Muscle of back (tissue), 11 donors: Measurements from ENCODE around the gene CCL13. TPM values are rescaled to one million over a fixed set of nuclear protein-coding genes. Genes with fewer than 3 reads are reported as not detected.

ENCODE experiments used
- DNase-seq, 3 donors: peaks; one replicate each; pipeline versions ENCODE4 v3.0.0 to v3.0.0-alpha.2; 2013
- polyA plus RNA-seq, 10 donors: library from polyadenylated mRNA; unstranded; fragments of 120-200 nt; gene quantifications; one replicate each; pipeline ENCODE4 v1.2.1, GENCODE V29; 2013; ENCODE audit not compliant: insufficient read length in 10 of 10

The CCL13 gene
- polyA plus RNA-seq, 10 donors = 0.68 to 2.1 (median 1.3) TPM; not detected in 2

- peak; percentile 79 to 93 (median 86) for DNase-seq
Observed at GRCh38 chr17:34361478-34362061, 5.3 kb downstream of the CCL13 start.

DNA sequence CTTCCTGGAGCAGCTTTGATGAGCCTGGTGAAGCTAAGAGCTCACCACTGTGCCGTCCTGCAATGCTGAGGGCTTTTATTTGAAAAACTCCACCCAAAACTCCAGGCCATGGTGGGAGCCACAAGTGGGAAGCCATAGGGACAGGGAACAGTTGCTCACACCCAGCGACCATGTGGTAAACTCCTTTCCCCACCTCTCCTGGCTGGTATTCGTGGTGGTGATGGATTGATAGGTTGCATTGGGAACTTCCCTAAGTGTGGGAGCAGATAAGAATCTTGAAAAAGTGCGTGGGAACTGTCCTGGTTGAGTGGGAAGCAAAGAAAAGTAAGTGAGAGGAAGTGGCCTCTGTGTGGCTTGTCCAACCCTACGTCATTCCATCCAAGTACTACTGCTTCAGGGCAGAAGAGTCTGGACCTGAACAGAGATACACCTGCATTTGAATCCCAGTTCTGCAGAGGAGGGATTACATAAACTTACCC, 6.9 kb downstream of the CCL13 start, which contains the start of gene CCL1:
Gene CCL1, minus strand, starts transcription at position 51 of the 479 bp plus-strand sequence. CDS start 72 bp downstream, outside the sequence.
- no peak for DNase-seq

DNA sequence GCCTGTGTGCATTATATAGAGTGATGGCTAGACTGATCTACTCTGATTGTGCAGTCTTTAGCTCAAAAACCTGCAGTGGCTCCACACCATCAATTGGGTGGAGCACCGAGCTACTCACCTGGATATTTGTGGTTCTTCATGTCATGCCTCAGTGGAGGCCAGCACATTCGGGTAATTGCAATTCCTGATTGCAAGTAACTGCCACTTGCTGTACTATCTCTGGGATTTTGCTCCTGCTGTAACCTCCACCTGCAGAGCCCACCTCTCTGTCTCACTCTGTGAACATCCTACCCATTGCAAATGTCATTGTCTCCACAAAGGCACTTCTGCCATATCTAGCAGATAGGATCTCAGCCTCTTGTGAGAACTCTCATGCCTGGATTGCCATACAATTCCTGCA, 8.5 kb downstream of the CCL13 start:
- no peak for DNase-seq

DNA sequence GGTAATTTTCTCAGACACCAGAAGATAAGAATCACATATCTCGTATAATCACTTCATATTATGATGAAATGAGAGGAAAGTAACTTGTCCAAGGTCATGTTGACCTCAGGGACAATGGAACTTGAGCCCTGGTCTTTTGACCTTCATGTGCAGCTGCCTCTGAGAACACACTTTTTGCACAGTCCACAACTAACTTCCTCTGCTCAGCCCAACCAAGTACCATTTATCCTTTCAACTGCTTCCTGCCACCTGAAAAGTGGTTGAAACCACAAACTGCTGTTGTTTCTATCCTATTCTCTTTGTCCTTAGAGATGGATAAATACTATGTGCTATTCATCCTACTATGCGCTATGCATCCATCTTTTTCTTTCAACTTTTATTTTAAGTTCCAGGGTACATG, 9.1 kb downstream of the CCL13 start:
- DNase-seq = no peak

GRCh38 chr17:34366010-34366409, 9.7 kb downstream of the CCL13 start:
- DNase-seq = no peak

DNA sequence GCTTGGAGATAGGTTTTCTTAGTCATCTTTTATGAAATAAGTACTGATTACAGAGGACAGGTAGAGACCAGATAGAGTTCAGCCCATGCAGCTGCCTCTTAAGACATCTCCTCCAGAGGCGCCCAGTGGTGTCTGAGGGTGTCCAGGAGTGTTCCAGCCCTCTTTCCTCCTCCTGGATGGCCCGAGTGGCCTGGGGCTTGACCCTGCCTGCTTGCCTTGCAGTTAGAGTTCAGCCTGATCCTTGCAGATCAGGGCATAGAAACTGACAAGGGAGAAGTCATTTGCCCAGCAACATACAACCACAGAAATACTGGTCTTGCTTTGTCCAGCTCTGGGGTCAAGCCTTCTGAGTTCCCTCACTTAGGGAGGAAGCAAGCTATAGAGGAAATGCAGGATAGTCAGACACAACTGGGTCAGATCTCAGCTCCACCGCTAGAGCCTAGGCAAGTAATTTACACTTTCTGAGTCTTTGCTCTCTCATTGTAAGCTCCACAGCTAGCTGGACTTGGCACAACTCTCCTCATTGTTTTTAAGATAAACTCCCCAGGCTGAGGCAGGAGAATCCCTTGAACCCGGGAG, 10.3 kb downstream of the CCL13 start:
- no peak for DNase-seq

DNA sequence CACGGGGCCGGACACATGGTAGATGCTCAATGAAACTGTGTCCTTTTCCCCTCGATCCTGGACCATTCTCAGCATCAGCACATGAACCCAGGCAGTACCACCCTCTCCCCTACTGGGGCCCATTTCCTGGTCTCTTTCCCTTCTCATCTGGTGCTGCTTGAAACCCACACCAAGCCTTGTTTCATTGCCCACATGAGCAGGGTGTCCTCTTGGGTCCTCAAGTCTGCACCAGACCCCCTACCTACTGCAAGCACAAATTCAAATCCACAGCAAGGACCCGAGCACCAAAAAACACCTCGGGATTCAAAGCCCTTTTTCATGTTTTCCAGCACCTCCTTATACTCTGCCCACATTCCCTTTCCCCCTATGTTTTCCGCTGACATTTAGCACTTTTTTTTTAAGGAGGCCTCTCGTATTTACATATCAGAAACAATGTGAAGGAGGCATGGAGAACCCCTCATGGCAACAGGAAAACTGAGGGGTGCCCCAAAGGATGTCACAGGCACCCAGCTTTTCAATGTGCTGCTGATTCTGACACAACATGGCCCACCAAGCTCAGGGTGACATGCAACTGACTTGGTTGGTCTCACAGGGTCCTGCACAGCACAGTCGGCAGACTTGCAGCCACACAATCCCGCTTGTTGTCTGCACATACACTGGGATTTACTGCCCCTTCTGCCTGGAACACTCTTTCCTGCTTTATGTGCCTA, 11.4 kb downstream of the CCL13 start:
- DNase-seq = no peak

DNA sequence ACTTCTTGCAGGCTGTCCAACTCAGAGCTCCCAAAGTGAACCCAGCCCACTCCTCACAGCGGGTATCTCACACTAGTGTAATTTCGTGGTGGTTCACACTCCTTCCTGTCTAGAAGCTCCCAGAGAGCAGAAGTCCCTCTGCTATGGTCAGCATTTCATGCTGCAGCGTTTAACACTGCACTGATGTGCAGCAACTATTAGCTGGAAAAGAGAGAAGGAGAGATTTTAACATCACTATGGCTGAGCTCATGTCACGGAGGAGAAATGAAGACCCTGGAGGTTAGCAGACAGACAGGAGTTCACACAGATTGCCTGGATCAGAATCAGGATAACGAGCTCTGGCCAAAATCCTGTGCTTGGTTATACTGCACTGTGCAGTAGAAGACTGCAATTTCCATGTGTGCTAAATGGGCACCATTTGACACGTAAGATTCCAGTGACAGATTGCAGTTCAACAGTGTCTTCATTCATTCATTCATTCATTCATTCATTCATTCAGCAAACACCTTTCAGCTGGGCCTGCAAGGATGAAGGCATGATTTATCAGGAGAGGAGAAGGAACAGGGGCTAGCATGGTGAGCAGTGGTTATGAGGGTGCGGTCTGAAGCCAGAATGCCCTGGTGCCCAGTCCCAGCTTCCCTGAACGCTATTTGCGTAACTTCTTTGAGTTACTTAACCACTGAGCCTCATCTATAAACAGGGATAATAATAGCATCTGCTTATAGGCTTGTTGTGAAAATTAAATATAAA, 12.1 kb downstream of the CCL13 start:
- no peak for DNase-seq

- DNase-seq = no peak
Observed at GRCh38 chr17:34368946-34369500, 12.7 kb downstream of the CCL13 start.

- DNase-seq = no peak
Observed at GRCh38 chr17:34369571-34369970, 13.3 kb downstream of the CCL13 start.

GRCh38 chr17:34370376-34370996, 14.2 kb downstream of the CCL13 start:
- DNase-seq = no peak

GRCh38 chr17:34370997-34371395, 14.7 kb downstream of the CCL13 start:
- DNase-seq = no peak

DNA sequence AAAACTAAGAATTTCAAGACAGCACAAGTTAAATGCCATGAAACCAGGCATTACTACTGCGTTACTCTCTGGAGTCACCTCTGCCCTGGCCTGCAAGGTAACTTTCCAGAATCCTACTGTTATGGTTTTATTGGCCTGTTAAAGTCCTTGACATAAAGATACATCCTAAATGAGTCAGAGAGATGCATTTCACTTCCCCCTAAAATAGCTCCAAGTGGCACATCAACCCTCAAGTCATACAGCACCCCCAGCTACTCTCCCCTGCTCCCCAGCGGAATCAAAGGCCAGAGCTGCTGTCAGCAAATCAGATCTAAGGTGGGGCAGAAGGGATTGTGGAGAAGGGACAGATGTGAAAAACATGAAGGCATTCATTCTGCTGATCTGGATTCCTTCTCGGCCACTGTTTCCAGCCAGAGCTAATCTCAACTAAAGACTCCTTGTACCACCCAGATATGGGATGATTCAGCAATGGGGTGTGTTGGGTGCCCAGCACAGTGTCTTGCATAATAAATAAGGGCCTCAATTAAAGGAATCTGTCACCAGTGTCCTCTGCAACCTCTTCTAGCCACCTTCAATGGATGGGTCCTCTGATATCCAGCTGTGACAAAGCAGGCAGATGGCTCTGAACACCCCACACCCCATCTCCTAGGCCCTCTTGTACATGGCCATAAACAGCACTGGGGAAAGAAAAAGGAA, 15.3 kb downstream of the CCL13 start:
- no peak for DNase-seq

- no peak for DNase-seq
Observed at GRCh38 chr17:34374457-34374856, 18.2 kb downstream of the CCL13 start.

DNA sequence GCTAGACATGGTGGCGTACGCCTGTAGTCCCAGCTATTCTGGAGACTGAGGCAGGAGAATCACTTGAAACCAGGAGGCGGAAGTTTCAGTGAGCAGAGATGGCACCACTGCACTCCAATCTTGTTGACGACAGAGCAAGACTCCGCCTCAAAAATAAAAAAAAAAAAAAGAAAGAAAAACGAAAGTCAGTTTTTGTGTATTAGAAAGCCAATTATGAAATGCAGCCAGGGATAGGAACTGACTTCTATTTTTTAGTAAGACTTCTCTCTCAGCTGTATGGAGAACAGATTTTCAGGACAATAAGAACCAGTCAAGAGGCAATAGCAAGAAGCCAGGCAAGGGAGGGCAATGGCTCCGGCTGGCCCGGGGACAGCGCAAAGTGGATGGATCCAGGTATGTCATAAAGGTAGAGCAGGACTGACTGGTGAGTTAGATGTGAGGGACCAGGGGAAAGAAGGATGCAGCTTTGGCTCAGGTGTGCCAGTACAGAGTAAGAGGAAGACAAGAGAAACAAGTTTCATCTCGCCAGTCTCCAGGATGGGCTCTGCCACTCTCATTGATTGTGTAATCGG, 19.2 kb downstream of the CCL13 start:
- no peak for DNase-seq

- DNase-seq = no peak
Observed at GRCh38 chr17:34377078-34377823, 21.0 kb downstream of the CCL13 start.

- no peak for DNase-seq
Observed at GRCh38 chr17:34378664-34379101, 22.4 kb downstream of the CCL13 start.

DNA sequence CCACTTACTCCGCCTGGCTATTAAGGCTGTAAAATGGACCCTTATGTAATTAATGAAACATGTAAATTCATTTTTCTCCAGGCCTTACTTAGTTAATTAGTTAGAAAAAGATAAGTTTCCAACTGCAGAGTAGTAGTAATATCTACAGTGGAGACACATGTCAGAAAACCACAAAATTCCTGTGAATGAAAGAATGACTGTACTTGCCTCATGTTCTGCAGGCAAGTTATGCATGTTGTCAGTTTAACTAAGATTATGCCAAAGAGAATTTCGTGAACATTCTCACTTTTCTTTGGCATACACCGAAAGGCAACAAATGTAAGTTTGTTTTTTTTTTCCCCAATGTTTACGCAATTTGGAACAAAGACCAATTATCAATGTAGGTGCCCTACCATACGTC, 23.6 kb downstream of the CCL13 start:
- no peak for DNase-seq

DNA sequence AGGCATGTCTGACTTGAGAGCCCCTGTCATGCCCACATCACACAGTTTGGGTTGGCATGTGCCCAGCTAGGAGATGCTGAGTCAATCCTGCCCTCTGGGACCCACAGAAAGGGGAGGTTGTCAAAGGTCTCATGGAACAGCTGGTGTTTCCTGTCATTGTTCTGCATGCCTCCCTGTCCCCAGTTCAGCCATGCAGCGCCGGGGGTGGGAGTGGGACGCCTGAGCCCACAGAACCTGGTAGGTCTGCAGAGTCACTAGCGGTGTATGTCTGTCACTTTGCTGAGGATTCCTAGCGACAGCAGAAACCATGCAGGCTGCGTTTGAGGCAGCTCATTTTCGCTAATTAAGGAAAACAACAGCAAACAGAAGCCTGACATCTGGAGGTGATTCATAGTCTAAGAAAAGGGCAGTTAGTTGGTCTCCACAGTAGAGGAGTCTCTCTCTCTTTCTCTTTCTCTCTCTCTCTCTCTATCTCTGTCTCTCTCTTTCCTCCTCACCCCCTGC, 26.4 kb downstream of the CCL13 start:
- no peak for DNase-seq

DNA sequence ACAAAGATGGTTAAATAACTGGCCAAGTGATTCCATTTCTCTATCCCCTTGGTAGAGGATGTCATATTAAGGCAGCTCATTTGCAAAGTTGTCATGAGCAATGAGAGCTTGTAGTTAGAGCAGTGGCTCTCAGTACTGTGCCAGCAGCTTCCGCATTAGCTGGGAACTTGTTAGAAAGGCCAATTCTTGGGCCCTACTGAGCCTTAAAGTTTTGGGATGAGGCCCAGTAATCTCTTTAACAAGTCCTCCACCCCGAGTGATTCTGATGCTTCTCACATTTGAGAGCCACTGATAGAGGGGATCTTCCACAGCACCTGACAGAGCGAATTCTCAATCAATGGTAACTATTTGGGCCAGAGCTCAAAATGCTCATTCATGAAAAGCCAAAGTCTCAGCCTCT, 26.9 kb downstream of the CCL13 start:
- DNase-seq = no peak
